Stimulated activated CD4-positive, alpha-beta T cell treated with anti-CD3 and anti-CD28 coated beads, TNF-alpha, amount 100 ng/mL, for 1 hour (primary cell): ENCODE data around the gene RABEPK.
"Not testable (repeated sequence)": the region's sequence is repeated elsewhere in the genome, so short reads cannot be mapped to it uniquely, and the experiment has no call there.

Experiments
- DNase-seq, 3 donors: peaks; one replicate each; pipeline ENCODE4 v3.0.0-alpha.2; 2020; ENCODE audit warnings: low read depth in 3 of 3, low spot score in 1 of 3

Gene RABEPK

GRCh38 chr9:125194466-125194865 lies 5.9 kb upstream of the RABEPK start:
- DNase-seq = not testable (repeated sequence)

DNA sequence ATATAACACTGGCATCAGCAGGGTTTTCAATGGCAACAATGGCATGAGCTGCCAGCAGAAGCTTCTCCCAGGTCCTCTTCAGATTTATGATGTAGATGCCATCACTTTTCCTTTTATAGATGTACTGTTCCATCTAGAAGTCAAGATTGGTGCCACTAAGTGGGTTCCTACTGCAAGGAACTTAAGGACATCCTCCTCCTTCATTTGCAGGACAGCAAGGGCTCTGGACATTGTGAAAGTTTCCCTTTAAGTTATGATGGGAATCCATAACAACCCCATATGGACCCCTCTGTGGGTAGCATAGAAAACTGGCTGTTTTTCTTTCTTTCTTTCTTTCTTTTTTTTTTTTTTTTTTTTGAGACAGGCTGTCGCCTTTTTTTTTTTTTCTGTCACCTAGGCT lies 4.8 kb upstream of the RABEPK start:
- not testable (repeated sequence) for DNase-seq

DNA sequence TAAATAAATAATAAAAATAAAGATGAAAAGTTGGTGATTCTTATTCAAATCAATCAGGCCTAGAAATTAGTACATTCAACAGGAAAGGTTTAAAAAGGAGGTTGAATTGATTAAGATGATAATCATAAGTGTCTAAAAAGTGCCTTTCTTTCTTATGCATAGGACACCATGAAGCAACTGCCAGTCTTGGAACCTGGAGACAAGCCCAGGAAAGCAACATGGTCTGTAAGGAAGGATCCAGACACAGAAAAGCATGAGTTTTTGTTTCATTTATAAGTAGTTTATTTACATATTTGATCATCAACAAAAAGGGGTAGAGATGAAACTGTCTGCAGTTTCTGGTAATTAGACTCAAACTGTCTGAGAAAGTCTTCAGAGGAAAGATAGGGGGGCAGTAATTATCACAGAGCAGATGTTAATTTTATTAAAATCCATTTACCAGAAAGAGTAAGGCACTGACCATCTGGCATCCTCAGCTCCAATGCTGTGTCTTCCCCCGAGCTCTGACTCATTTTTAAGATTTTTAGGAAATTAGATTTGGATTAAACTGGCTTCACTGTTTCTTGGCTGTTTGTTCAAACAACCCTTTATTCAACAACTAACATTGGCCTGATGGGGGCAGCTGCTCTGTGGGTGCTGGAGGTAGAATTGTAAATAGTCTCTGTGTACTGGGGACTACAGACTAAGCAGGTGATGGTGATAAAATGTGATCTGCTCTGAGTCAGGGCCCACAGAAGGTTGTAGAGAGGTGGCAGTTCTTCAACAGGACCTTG lies 2.7 kb downstream of the RABEPK start:
- DNase-seq = no peak

- DNase-seq = no peak
Observed at GRCh38 chr9:125204477-125204876, 4.1 kb downstream of the RABEPK start.

- DNase-seq = no peak
Observed at GRCh38 chr9:125214186-125214585, 13.8 kb downstream of the RABEPK start.

GRCh38 chr9:125218621-125219020 lies 18.3 kb downstream of the RABEPK start:
- no peak for DNase-seq

DNA sequence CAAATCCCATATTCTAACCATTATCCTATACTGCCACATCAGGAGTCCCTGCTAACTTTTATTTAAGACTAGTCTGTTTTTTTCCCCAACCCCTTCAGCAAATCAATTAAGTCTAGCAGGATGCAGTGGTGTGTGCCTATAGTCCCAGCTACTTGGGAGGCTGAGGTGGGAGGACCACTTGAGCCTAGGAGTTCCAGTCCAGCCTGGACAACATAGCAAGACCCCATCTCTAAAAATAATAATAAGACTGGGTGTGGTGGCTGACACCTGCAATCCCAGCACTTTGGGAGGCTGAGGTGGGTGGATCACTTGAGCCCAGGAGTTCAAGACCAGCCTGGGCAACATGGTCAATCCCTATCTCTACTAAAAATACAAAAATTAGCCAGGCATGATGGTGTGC lies 24.5 kb downstream of the RABEPK start:
- not testable (repeated sequence) for DNase-seq

GRCh38 chr9:125227761-125228160 lies 27.4 kb downstream of the RABEPK start:
- DNase-seq = no peak

- no peak for DNase-seq
Observed at GRCh38 chr9:125233678-125234077, 33.3 kb downstream of the RABEPK start.

DNA sequence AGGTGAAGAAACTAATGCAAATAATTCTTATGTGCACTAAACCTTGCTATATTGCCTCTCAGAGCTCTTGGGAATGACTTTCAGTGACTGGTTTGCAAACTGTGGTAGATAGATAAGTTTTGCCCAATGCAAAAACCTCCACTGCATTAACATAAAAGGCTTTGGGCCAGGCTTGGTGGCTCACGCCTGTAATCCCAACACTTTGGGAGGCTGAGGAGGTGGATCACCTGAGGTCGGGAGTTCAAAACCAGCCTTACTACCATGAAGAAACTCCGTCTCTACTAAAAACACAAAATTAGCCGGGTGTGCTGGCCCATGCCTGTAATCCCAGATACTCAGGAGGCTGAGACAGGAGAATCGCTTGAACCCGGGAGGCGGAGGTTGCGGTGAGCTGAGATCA lies 33.8 kb downstream of the RABEPK start:
- not testable (repeated sequence) for DNase-seq

GRCh38 chr9:125235804-125236519 lies 35.6 kb downstream of the RABEPK start:
- DNase-seq = no peak

GRCh38 chr9:125236520-125237159 lies 36.3 kb downstream of the RABEPK start:
- DNase-seq = not testable (repeated sequence)

DNA sequence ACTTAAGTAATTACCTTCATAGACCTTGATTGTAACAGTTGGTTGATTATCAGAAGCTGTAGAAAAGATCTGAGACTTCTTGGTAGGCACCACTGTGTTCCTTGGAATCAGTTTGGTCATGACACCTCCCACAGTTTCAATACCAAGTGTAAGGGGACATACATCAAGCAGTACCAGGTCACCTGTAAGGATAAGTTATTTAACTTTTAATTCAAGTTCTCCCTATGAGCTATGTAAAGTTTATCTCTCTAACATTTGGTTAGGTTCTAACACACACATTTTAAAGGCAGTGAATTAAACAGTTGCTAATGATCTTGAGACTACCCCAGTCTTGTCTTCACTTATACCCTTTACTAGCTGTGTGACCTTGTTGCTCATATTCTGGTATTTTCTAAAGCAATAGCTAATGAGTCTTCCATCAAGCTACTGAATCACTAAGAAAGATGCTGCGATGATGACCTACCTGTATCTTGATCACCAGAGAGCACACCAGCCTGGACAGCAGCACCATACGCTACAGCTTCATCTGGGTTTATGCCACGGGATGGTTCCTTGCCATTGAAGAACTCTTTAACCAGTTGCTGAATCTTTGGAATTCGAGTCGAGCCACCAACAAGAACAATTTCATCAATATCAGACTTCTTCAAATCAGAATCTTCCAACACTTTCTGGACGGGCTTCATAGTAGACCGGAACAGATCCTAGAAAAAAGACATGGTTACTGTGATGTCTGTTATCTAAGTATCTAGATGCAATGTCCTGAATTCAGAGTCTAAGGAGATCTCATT lies 38.0 kb downstream of the RABEPK start:
- no peak for DNase-seq

DNA sequence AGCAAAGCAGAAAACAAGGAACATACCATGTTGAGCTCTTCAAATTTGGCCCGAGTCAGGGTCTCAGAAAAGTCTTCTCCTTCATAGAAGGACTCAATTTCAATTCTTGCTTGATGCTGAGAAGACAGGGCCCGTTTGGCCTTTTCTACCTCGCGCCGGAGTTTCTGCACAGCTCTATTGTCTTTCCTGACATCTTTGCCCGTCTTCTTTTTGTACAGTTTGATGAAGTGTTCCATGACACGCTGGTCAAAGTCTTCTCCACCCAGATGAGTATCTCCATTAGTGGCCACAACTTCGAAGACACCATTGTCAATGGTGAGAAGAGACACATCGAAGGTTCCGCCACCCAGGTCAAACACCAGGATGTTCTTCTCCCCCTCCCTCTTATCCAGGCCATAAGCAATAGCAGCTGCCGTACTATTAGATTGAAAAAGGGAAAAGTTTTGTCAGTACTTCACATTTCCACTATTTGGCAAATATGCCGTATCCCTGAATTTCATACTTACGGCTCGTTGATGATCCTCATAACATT lies 38.6 kb downstream of the RABEPK start:
- DNase-seq = no peak

GRCh38 chr9:125239631-125240597 lies 39.6 kb downstream of the RABEPK start:
- no peak for DNase-seq

DNA sequence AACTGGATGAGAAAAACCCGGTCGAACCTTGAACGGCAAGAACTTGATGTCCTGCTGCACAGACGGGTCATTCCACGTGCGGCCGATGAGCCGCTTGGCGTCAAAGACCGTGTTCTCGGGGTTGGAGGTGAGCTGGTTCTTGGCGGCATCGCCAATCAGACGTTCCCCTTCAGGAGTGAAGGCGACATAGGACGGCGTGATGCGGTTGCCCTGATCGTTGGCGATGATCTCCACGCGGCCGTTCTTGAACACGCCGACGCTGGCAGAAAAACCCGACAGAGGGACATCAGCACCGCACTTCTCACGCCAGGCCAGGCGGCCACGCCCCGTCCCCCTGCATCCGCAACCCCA lies 40.3 kb downstream of the RABEPK start:
- no peak for DNase-seq

DNA sequence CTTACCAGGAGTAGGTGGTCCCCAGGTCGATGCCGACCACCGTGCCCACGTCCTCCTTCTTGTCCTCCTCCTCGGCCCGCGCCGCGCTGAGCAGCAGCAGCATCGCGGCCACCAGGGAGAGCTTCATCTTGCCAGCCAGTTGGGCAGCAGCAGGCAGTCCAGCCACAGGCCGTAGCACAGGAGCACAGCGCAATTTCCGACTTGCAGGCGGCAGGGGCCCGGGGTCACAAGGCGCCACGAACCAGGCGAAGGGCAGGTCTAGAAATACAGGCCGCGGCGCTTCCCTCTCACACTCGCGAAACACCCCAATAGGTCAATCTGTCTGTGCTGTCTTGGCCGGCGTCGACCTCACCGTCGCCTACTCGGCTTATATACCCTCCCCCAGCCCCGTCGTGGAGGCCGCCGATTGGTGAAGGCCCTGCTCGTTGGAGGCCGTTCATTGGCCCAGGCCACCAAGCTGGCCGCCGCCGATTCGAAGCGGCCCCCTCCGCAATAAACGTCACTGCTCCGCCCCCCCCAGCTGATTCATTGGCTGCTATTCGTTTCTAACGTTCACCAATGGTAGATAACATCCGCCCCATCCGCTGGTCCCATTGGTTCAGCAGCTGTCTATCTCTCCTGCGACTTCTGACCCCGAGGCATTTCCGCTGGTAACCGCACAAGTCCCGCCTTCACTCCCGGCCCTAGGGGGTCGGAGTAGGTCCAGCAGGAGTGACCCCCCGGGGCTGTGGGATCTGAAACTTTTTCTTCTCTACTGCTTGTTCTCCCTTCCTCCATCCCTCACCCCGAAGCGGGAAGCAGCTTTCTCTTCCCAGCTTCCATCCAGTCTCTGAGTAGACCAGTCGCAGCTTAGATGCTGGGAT lies 40.9 kb downstream of the RABEPK start, which contains the start of gene HSPA5:
Gene HSPA5 (minus strand): TSS at position 344 of the 863 bp plus-strand sequence. CDS start 217 bp downstream, at position 127.
- peak; percentile 96 to 99 (median 98) for DNase-seq

- DNase-seq = no peak
Observed at GRCh38 chr9:125241863-125242739, 41.8 kb downstream of the RABEPK start.
